K562 (cell line): ENCODE measurements around the gene VWA7. TPM values are rescaled to one million over a fixed set of nuclear protein-coding genes. Genes with fewer than 3 reads are reported as not detected.

Experiments
- ARID1B ChIP-seq: fragments of 450-650 bp; IDR thresholded peaks from 2 replicates; pipeline ENCODE4 v1.6.1; 2016; ENCODE audit warnings: antibody characterized with exemption, mild to moderate bottlenecking, inconsistent platforms
- ATF1 ChIP-seq, 2 experiments: fragments of 450-650 bp in 1 of 2; IDR thresholded peaks; 2 replicates each; pipeline ENCODE4 v1.6.1; 2016; ENCODE audit warnings: missing compliant biosample characterization in 1 of 2, missing genetic modification characterization in 1 of 2
- ELF4 ChIP-seq: fragments of 450-650 bp; formaldehyde crosslinking; IDR thresholded peaks from 2 replicates; pipeline ENCODE4 v1.4.0; 2022; ENCODE audit warnings: missing genetic modification characterization
- EP400 ChIP-seq: fragments of 450-650 bp; IDR thresholded peaks from 2 replicates; pipeline ENCODE4 v1.6.1; 2017; ENCODE audit warnings: antibody characterized with exemption, mild to moderate bottlenecking, moderate library complexity
- ERF ChIP-seq: fragments of 450-650 bp; formaldehyde crosslinking; IDR thresholded peaks from 2 replicates; pipeline ENCODE4 v1.4.0; 2020; ENCODE audit warnings: mild to moderate bottlenecking, mixed read lengths
- FOXJ2 ChIP-seq: fragments of 200-800 bp; sonication (Bioruptor generic); IDR thresholded peaks from 2 replicates; pipeline ENCODE4 v1.6.1; 2016; ENCODE audit warnings: missing genetic modification characterization, missing compliant biosample characterization
- HOXB6 ChIP-seq: fragments of 250-450 bp; sonication (Bioruptor Pico); IDR thresholded peaks from 2 replicates; pipeline ENCODE4 v1.5.1; 2022; ENCODE audit warnings: mild to moderate bottlenecking, borderline replicate concordance
- HSF4 ChIP-seq: fragments of 250-450 bp; sonication (Bioruptor Pico); IDR thresholded peaks from 2 replicates; pipeline ENCODE4 v2.1.2; 2022; ENCODE audit warnings: mild to moderate bottlenecking, moderate library complexity, borderline replicate concordance
- IRF2 ChIP-seq: sonication (generic); formaldehyde crosslinking; IDR thresholded peaks from 2 replicates; pipeline ENCODE4 v1.8.1; 2022; ENCODE audit warnings: mild to moderate bottlenecking, missing genetic modification reagents
- MAFF ChIP-seq: IDR thresholded peaks from 2 replicates; pipeline ENCODE4 v1.6.1; 2012; ENCODE audit warnings: low read length, improper control_type of control experiment
- NBN ChIP-seq: fragments of 450-650 bp; IDR thresholded peaks from 2 replicates; pipeline ENCODE4 v1.6.1; 2016; ENCODE audit warnings: low read depth, mild to moderate bottlenecking
- NRF1 ChIP-seq, 2 experiments: fragments of 450-650 bp; IDR thresholded peaks in 1 of 2; conservative IDR thresholded peaks in 1 of 2; 2 replicates each; pipeline ENCODE4 v1.6.1; 2014; ENCODE audit warnings: mild to moderate bottlenecking in 2 of 2
- PATZ1 ChIP-seq: fragments of 250-450 bp; sonication (Bioruptor Pico); IDR thresholded peaks from 2 replicates; pipeline ENCODE4 v1.5.0; 2020; ENCODE audit warnings: mild to moderate bottlenecking, borderline replicate concordance
- POLR2H ChIP-seq: IDR thresholded peaks from 2 replicates; pipeline ENCODE4 v1.6.1; 2016; ENCODE audit warnings: missing genetic modification characterization, low read depth, mild to moderate bottlenecking, control low read depth, missing compliant biosample characterization, moderate library complexity
- POU5F1 ChIP-seq: fragments of 150-350 bp; IDR thresholded peaks from 2 replicates; pipeline ENCODE4 v1.6.1; 2014; ENCODE audit warnings: borderline replicate concordance, low read length, low read depth, mild to moderate bottlenecking; ENCODE audit not compliant: partially characterized antibody
- RBM34 ChIP-seq: fragments of 200-400 bp; formaldehyde crosslinking; IDR thresholded peaks from 2 replicates; pipeline ENCODE4 v1.6.1; 2018; ENCODE audit warnings: low read length, borderline replicate concordance; ENCODE audit not compliant: insufficient read depth
- SPI1 ChIP-seq: IDR thresholded peaks from 2 replicates; pipeline ENCODE4 v1.6.1; 2011; ENCODE audit warnings: low read depth, low read length, control low read depth, borderline replicate concordance
- ZC3H11A ChIP-seq: IDR thresholded peaks from 2 replicates; pipeline ENCODE4 v1.6.1; 2012; ENCODE audit warnings: low read depth, low read length, improper control_type of control experiment
- ZNF316 ChIP-seq: fragments of 450-650 bp; IDR thresholded peaks from 2 replicates; pipeline ENCODE4 v1.6.1; 2016
- ZNF347 ChIP-seq: fragments of 450-650 bp; formaldehyde crosslinking; IDR thresholded peaks from 2 replicates; pipeline ENCODE4 v1.4.0; 2020; ENCODE audit warnings: low read depth, mild to moderate bottlenecking, moderate library complexity
- ZNF778 ChIP-seq: fragments of 450-650 bp; formaldehyde crosslinking; IDR thresholded peaks from 2 replicates; pipeline ENCODE4 v1.4.0; 2020; ENCODE audit warnings: mild to moderate bottlenecking, moderate library complexity
- polyA plus RNA-seq, 8 experiments: library from polyadenylated mRNA; depleted of rRNA in 4 of 8; stranded (reverse) in 5 of 8; unstranded in 3 of 8; fragments of >200 nt; fragmentation: Nextera tagmentation in 2 of 8; fragmentation: Illumina TruSeq in 1 of 8; extraction: Ambion mirVana in 2 of 8; extraction: Trizol in 1 of 8; gene quantifications; 2 replicates each; pipeline versions ENCODE4 v1.2.1 to v1.2.3, GENCODE V29; 2011 to 2014; ENCODE audit warnings: inconsistent platforms in 1 of 8, missing spikeins in 1 of 8
- total RNA-seq, 7 experiments: library from RNA; depleted of rRNA in 6 of 7; stranded (reverse); fragments of >200 nt in 6 of 7; fragmentation: Illumina TruSeq in 2 of 7; extraction: Trizol in 2 of 7; gene quantifications; 2 replicates each; pipeline versions ENCODE4 v1.2.1 to v1.2.3, GENCODE V29; 2011 to 2021; ENCODE audit warnings: low replicate concordance in 1 of 7
- TF ChIP-seq, protein P1 (sequence below): fragments of 450-650 bp; formaldehyde crosslinking; IDR thresholded peaks from 2 replicates; pipeline ENCODE4 v1.4.0; 2022; ENCODE audit warnings: missing genetic modification characterization
- TF ChIP-seq, protein P2 (sequence below): IDR thresholded peaks from 2 replicates; pipeline ENCODE4 v1.6.1; 2011; ENCODE audit warnings: borderline replicate concordance, low read depth, mild to moderate bottlenecking, moderate library complexity, low read length; ENCODE audit not compliant: insufficient read depth, poor library complexity, severe bottlenecking

Gene VWA7
- total and polyA plus RNA-seq, 9 of the 15 experiments (the other 6 are each of a cell fraction or from before 2014, with no cell fraction given): 0.18 to 2.9 (median 0.95) TPM

GRCh38 chr6:31821301-31822035 lies 44.3 kb upstream of the VWA7 start (continued):
- TF ChIP-seq ZC3H11A (peak; percentile 20; the same call in 1 of the 2 replicates), RBM34 (no peak), NRF1 (conservative IDR thresholded peaks at IDR 0.05 in 1 of 2, IDR thresholded peaks at IDR 0.05 in 1 of 2) (peak; percentile 88 to 89), MAFF (no peak), ELF4 (CRISPR knock-in tag) (peak; percentile 58; the same call in 1 of the 2 replicates), NBN (no peak), POLR2H (tag) (no peak), HSF4 (CRISPR knock-in tag) (no peak), POU5F1 (no peak), EP400 (no peak), FOXJ2 (tag) (no peak), HOXB6 (no peak), ATF1 (CRISPR knock-in tag; IDR thresholded peaks at IDR 0.05) (no peak), ATF1 (tag; IDR thresholded peaks at IDR 0.05) (peak; percentile 38), ERF (peak; percentile 41; the same call in 1 of the 2 replicates), ARID1B (no peak), PATZ1 (no peak), IRF2 (CRISPR knock-in tag) (no peak), SPI1 (no peak), ZNF316 (peak; percentile 24; the same call in 1 of the 2 replicates), ZNF347 (CRISPR knock-in tag) (no peak), ZNF778 (CRISPR knock-in tag) (no peak)
- TF ChIP-seq, protein P1, sequence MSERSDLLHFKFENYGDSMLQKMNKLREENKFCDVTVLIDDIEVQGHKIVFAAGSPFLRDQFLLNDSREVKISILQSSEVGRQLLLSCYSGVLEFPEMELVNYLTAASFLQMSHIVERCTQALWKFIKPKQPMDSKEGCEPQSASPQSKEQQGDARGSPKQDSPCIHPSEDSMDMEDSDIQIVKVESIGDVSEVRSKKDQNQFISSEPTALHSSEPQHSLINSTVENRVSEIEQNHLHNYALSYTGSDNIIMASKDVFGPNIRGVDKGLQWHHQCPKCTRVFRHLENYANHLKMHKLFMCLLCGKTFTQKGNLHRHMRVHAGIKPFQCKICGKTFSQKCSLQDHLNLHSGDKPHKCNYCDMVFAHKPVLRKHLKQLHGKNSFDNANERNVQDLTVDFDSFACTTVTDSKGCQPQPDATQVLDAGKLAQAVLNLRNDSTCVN (CRISPR knock-in tag): 0 out of 2 replicates have a peak, but pooled peaks have one; percentile 28
- TF ChIP-seq, protein P2, sequence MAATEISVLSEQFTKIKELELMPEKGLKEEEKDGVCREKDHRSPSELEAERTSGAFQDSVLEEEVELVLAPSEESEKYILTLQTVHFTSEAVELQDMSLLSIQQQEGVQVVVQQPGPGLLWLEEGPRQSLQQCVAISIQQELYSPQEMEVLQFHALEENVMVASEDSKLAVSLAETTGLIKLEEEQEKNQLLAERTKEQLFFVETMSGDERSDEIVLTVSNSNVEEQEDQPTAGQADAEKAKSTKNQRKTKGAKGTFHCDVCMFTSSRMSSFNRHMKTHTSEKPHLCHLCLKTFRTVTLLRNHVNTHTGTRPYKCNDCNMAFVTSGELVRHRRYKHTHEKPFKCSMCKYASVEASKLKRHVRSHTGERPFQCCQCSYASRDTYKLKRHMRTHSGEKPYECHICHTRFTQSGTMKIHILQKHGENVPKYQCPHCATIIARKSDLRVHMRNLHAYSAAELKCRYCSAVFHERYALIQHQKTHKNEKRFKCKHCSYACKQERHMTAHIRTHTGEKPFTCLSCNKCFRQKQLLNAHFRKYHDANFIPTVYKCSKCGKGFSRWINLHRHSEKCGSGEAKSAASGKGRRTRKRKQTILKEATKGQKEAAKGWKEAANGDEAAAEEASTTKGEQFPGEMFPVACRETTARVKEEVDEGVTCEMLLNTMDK: no peak
